Suprapubic skin (tissue), 3 donors: ENCODE data around the gene RNF4.

Experiments used
- CTCF ChIP-seq, 2 donors: fragments of 200-600 bp in 1 of 2; fragments of 450-650 bp in 1 of 2; sonication (generic) in 1 of 2; IDR thresholded peaks; one replicate each; pipeline ENCODE4 v1.5.1; 2016 to 2019; ENCODE audit warnings: antibody characterized with exemption in 2 of 2, mild to moderate bottlenecking in 1 of 2, moderate library complexity in 1 of 2
- EP300 ChIP-seq: sonication (generic); formaldehyde crosslinking; IDR thresholded peaks from one replicate; pipeline ENCODE4 v1.6.1; 2017; ENCODE audit warnings: antibody characterized with exemption

DNA sequence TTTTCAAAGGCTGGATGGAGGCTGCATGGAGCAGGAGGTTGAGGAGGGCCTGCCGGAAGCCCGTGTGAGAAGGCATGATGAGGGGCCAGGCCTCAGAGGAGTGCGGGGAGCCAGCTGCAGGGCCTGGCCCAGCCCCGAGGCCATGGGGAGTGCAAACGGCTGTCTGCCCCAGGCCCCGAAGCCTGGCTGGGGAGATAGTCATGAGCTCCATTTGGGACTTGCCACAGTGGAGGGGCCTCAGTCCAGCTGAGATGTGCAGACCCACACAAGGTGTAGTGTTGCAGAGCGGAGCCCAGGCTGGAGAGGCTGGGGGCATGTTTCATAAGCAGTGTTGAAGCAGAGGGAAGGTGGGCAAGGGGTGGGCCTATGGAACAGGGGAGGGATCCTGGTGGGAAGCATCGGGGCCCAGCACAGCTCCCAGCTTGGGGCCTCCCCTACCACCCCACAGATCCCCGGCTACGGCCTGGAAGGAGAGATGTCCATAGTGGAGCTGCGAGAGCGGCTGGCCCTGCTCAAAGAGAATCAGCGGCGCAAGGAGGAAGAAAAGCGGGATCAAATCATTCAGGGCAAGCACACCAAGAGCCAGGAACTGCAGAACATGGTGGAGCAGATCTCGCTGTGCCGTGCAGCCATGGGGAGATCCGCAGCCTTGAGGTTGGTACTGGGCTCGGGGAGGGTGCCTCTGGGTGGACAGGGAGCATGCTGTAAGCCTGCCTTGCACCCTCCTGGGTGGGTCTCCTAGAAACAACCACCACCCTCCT, 9.1 kb upstream of the RNF4 start:
- no peak for TF ChIP-seq CTCF (IDR thresholded peaks at IDR 0.05)
- TF ChIP-seq EP300, result no peak
